GM12873 (cell line): ENCODE data around the gene TCF20.

Source experiments
- CTCF ChIP-seq: IDR thresholded peaks from 2 replicates; pipeline ENCODE4 v1.5.1; 2012; ENCODE audit warnings: low read depth, mild to moderate bottlenecking, moderate library complexity, low read length, control low read depth; ENCODE audit not compliant: insufficient read depth; ENCODE audit errors: missing control alignments

Gene TCF20

GRCh38 chr22:42270510-42271190 lies at the start of gene TCF20:
Gene TCF20 (minus strand): TSS chr22:42270653. CDS start chr22:42215305, 55,348 bp downstream.
- no peak for TF ChIP-seq CTCF

DNA sequence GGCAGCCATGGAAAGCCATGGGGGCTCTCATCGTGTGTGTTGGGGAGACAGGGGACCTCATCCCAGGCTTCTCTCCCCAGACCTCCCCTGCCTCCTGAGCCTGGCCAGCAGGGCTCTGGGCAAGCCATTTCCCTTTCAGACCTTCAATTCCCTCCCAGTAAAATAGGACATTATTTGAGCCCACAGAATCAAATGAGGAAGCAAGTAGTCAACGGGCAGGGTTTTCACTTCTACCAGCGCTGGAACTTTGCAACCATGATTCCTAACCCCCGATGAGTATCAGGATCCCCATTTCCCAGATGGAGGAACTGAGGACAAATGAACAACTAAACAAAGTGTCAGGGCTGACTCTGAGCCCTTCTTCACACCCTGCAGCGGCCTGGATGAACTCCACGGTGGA lies 48.9 kb upstream of the TCF20 start:
- TF ChIP-seq CTCF = no peak

DNA sequence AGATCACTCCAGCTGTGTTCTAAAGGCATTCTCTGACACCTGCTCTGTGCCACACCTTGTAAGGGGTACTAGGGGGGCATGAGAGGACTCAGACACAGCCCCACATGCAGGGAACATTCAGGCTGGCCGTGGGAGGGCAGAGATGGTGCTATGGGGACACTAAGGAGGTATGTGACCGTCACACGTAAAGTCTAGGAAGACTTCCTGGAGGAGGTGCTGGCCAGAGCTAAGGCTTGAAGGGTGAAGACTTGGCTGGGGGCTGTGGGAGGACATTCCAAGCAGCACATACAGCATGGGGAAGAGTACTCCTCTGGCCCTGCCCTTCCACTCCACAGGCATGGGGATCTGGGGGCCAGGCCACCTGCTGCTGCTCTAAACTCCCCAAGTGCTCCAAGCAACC lies 48.5 kb upstream of the TCF20 start:
- no peak for TF ChIP-seq CTCF

- no peak for TF ChIP-seq CTCF
Observed at GRCh38 chr22:42317691-42318547, 47.5 kb upstream of the TCF20 start.

GRCh38 chr22:42317008-42317407 lies 46.6 kb upstream of the TCF20 start:
- no peak for TF ChIP-seq CTCF

DNA sequence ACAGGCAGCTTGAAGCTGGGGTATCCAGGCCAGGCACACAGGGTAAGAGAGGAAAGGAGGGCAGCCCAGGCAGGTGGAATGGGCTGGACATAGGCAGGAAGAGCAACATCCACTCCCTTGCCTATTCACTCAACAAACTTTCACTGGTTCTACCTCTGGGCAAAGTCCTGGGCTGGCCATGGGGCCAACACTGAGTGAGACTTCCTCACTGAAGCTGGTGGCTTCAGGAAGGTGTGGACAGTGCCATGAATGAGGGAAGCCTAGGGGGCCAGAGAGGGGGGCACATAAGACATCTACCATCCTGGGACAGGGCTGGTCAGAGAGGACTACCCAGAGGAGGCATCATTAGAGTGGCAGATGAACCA lies 44.9 kb upstream of the TCF20 start:
- no peak for TF ChIP-seq CTCF

DNA sequence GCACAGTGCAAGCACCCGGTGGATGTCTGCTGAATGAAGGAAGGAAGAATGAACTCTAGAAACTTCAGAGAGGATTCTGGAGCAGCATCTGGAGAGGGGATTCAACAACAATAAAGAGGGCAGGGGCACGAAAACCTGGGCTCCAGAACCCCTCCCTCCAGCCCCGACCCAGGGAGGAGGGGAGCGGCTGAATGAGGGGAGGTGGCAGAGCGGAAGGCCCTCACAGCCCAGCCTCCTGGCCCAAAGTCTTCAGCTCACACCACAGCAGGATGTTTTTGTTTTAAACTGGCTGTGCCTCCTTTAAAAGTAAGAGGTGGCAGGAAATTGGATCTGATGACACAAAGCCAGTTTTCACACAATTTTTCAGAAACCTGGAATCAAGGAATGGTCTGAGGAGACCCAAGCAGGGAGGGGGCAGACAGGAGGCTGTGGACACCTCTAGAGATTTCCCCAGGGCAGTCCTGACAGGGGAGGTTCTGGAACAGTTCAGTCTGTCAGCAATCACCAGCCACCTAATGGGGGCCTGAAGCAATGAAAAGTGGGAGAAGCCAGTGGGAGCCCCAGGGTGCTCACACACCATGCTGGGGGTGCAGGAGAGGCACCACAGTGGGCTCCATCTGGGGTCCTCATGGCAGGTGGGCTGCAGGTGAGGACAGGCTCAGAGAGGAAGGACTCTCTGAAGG lies 44.4 kb upstream of the TCF20 start:
- no peak for TF ChIP-seq CTCF
